PC-9 (cell line): ENCODE results near the gene AKAP11. TPM values are rescaled to one million over a fixed set of nuclear protein-coding genes. Genes with fewer than 3 reads are reported as not detected.

ENCODE experiments used
- BruUV-seq: library from RNA; stranded (reverse); fragments of 400-500 nt; replicated peaks from 2 replicates; lab custom pipeline; 2021; lab: Mats Ljungman, UMichigan
- CTCF ChIA-PET: fragments of 300-600 bp; sonication (Branson Sonifier 250); formaldehyde crosslinking; loops from one replicate; lab custom pipeline; 2022; ENCODE audit warnings: antibody characterized with exemption; lab: Charles Lee
- POLR2A ChIA-PET: fragments of 300-600 bp; sonication (Branson Sonifier 250); formaldehyde crosslinking; loops from one replicate; lab custom pipeline; 2022; ENCODE audit warnings: antibody characterized with exemption; ENCODE audit not compliant: unreplicated experiment; lab: Charles Lee
- DNase-seq, 2 experiments: peaks; one replicate each; pipeline versions ENCODE4 v3.0.0 to v3.0.0-alpha.2; 2015 to 2022; ENCODE audit warnings: mixed read lengths in 1 of 2
- H2AFZ ChIP-seq: fragments of 200-600 bp; sonication (generic); 2 replicates; pipeline ENCODE4 v1.8.1; 2017; ENCODE audit warnings: antibody characterized with exemption
- H3F3A ChIP-seq: fragments of 200-600 bp; sonication (generic); 2 replicates; pipeline ENCODE4 v1.8.1; 2017; ENCODE audit warnings: antibody characterized with exemption, mild to moderate bottlenecking, low read depth; ENCODE audit not compliant: insufficient read depth
- H3K27ac ChIP-seq: fragments of 200-600 bp; sonication (generic); 2 replicates; pipeline ENCODE4 v1.6.1; 2016; ENCODE audit warnings: mixed run types
- H3K27me3 ChIP-seq: fragments of 200-600 bp; sonication (generic); 2 replicates; pipeline ENCODE4 v1.6.1; 2016; ENCODE audit warnings: low read depth, mixed run types; ENCODE audit not compliant: insufficient read depth
- H3K36me3 ChIP-seq: fragments of 200-600 bp; sonication (generic); 2 replicates; pipeline ENCODE4 v1.6.1; 2016; ENCODE audit warnings: low read depth, mixed run types
- H3K4me1 ChIP-seq: fragments of 200-600 bp; sonication (generic); replicated peaks from 2 replicates; pipeline ENCODE4 v1.6.1; 2016; ENCODE audit warnings: mixed run types; ENCODE audit not compliant: insufficient read depth
- H3K4me2 ChIP-seq: fragments of 200-600 bp; sonication (generic); 2 replicates; pipeline ENCODE4 v1.6.1; 2017; ENCODE audit warnings: mixed run types
- H3K4me3 ChIP-seq: fragments of 200-600 bp; sonication (generic); 2 replicates; pipeline ENCODE4 v1.6.1; 2016; ENCODE audit warnings: mixed run types
- H3K79me2 ChIP-seq: fragments of 200-600 bp; sonication (generic); 2 replicates; pipeline ENCODE4 v1.6.1; 2017; ENCODE audit warnings: low read depth, mixed run types
- H3K9me2 ChIP-seq: fragments of 200-600 bp; sonication (generic); 2 replicates; pipeline ENCODE4 v1.8.1; 2017; ENCODE audit warnings: mild to moderate bottlenecking; ENCODE audit not compliant: insufficient read depth
- H3K9me3 ChIP-seq: fragments of 200-600 bp; sonication (generic); 2 replicates; pipeline ENCODE4 v1.8.1; 2016; ENCODE audit warnings: low read depth; ENCODE audit not compliant: insufficient read depth
- H4K20me1 ChIP-seq: fragments of 200-600 bp; sonication (generic); 2 replicates; pipeline ENCODE4 v1.8.1; 2017; ENCODE audit not compliant: insufficient read depth
- CTCF ChIP-seq: fragments of 200-600 bp; sonication (generic); conservative IDR thresholded peaks from 2 replicates; pipeline ENCODE4 v1.6.1; 2017; ENCODE audit warnings: mixed run types, antibody characterized with exemption, mild to moderate bottlenecking, moderate library complexity
- EZH2 ChIP-seq: fragments of 200-600 bp; sonication (generic); IDR thresholded peaks from 2 replicates; pipeline ENCODE4 v1.8.0; 2017; ENCODE audit warnings: antibody characterized with exemption, low read depth
- intact Hi-C: fragments of 100-400 bp; cut with micrococcal nuclease; formaldehyde crosslinking; loops from one replicate; pipeline ENCODE4 v1.10.0; 2022; ENCODE audit not compliant: unreplicated experiment
- total RNA-seq: library from RNA; stranded (reverse); gene quantifications from 2 replicates; pipeline ENCODE4 v1.2.3, GENCODE V29; 2021

Gene AKAP11
- total RNA-seq, 1 experiment from 2014 or later, result 15.9 TPM

GRCh38 chr13:42354241-42355091 is 82.5 kb downstream of the AKAP11 start:
- Histone ChIP-seq H3K9me3 (no peaks in the 10 kb centered on the region), H2AFZ (no peak overlapping the region), H3K4me2 (no peak overlapping the region), H3K4me3 (no peak overlapping the region), H3K36me3 (no peaks in the 10 kb centered on the region), H3K79me2 (no peaks in the 10 kb centered on the region), H3K4me1 (no peaks in the 10 kb centered on the region), H3K9me2 (no peaks in the 10 kb centered on the region), H3K27me3 (no peaks in the 10 kb centered on the region), H3F3A (no peaks in the 10 kb centered on the region), H4K20me1 (no peaks in the 10 kb centered on the region), H3K27ac (no peak overlapping the region)
- TF ChIP-seq EZH2 (no peak), CTCF (no peak)
- no TSS peak for BruUV-seq
- intact Hi-C loops, result no loop called here
- no peak for DNase-seq
- POLR2A ChIA-PET, result no interaction called here
- CTCF ChIA-PET, result no interaction called here

- no peaks in the 10 kb centered on the region for H3F3A ChIP-seq
- intact Hi-C loops, result no loop called here
- H2AFZ ChIP-seq, result no peak overlapping the region
- no TSS peak for BruUV-seq
- no peaks in the 10 kb centered on the region for H3K36me3 ChIP-seq
- ChIA-PET POLR2A (no interaction called here), CTCF (no interaction called here)
- no peaks in the 10 kb centered on the region for H3K9me2 ChIP-seq
- H3K9me3 ChIP-seq, result no peaks in the 10 kb centered on the region
- no peaks in the 10 kb centered on the region for H3K4me1 ChIP-seq
- no peak overlapping the region for H3K4me2 ChIP-seq
- TF ChIP-seq CTCF, result no peak
- TF ChIP-seq EZH2, result no peak
- no peaks in the 10 kb centered on the region for H3K27me3 ChIP-seq
- DNase-seq, result no peak
- H3K4me3 ChIP-seq, result no peak overlapping the region
- no peaks in the 10 kb centered on the region for H4K20me1 ChIP-seq
- no peaks in the 10 kb centered on the region for H3K79me2 ChIP-seq
- H3K27ac ChIP-seq, result no peak overlapping the region
These were observed 83.1 kb downstream of the AKAP11 start for GRCh38 chr13:42355092-42355485.

- TF ChIP-seq CTCF (no peak), EZH2 (no peak)
- no peak overlapping the region for H3K4me3 ChIP-seq
- no peaks in the 10 kb centered on the region for H3K9me3 ChIP-seq
- intact Hi-C loops, result no loop called here
- H3K79me2 ChIP-seq, result no peaks in the 10 kb centered on the region
- no peaks in the 10 kb centered on the region for H3F3A ChIP-seq
- no peaks in the 10 kb centered on the region for H3K27me3 ChIP-seq
- no peaks in the 10 kb centered on the region for H3K9me2 ChIP-seq
- H2AFZ ChIP-seq, result no peak overlapping the region
- no peak for DNase-seq
- BruUV-seq, result no TSS peak
- ChIA-PET POLR2A (no interaction called here), CTCF (no interaction called here)
- no peaks in the 10 kb centered on the region for H4K20me1 ChIP-seq
- H3K27ac ChIP-seq, result no peak overlapping the region
- H3K4me2 ChIP-seq, result no peak overlapping the region
- no peaks in the 10 kb centered on the region for H3K36me3 ChIP-seq
- H3K4me1 ChIP-seq, result no peaks in the 10 kb centered on the region
These were observed 83.7 kb downstream of the AKAP11 start for GRCh38 chr13:42355491-42356183.
